ES-I3 (cell line): ENCODE measurements around the gene MEIS2.
"Not testable (repeated sequence)": the region's sequence is repeated elsewhere in the genome, so short reads cannot be mapped to it uniquely, and the experiment has no call there.

Experiments used
- H3K36me3 ChIP-seq: 2 replicates; pipeline ENCODE4 v1.6.1; 2013; ENCODE audit warnings: mild to moderate bottlenecking, low read length, control low read depth, moderate library complexity; ENCODE audit not compliant: insufficient read depth
- H3K4me1 ChIP-seq: 2 replicates; pipeline ENCODE4 v1.6.1; 2013; ENCODE audit warnings: mild to moderate bottlenecking, control low read depth, low read length; ENCODE audit not compliant: insufficient read depth
- H3K9ac ChIP-seq: 2 replicates; pipeline ENCODE4 v1.6.1; 2013; ENCODE audit warnings: low read depth, mild to moderate bottlenecking, low read length, moderate library complexity
- H3K9me3 ChIP-seq: 2 replicates; pipeline ENCODE4 v1.6.1; 2013; ENCODE audit warnings: mild to moderate bottlenecking, low read length, moderate library complexity; ENCODE audit not compliant: control insufficient read depth, insufficient read depth

Gene MEIS2

GRCh38 chr15:36996538-36997181, 103.7 kb downstream of the MEIS2 start:
- Histone ChIP-seq H3K36me3 (no peaks in the 10 kb centered on the region), H3K9ac (no peak overlapping the region), H3K4me1 (no peaks in the 10 kb centered on the region), H3K9me3 (no peaks in the 10 kb centered on the region)

GRCh38 chr15:36996121-36996520, 104.2 kb downstream of the MEIS2 start:
- Histone ChIP-seq H3K4me1 (no peaks in the 10 kb centered on the region), H3K9ac (no peak overlapping the region), H3K9me3 (no peaks in the 10 kb centered on the region), H3K36me3 (no peaks in the 10 kb centered on the region)

- Histone ChIP-seq H3K9me3 (no peaks in the 10 kb centered on the region), H3K4me1 (no peaks in the 10 kb centered on the region), H3K36me3 (no peaks in the 10 kb centered on the region), H3K9ac (no peak overlapping the region)
Observed at GRCh38 chr15:36994790-36995189, 105.6 kb downstream of the MEIS2 start.

- Histone ChIP-seq H3K36me3 (no peaks in the 10 kb centered on the region), H3K9ac (no peak overlapping the region), H3K9me3 (no peaks in the 10 kb centered on the region), H3K4me1 (no peaks in the 10 kb centered on the region)
Observed at GRCh38 chr15:36992454-36992853, 107.9 kb downstream of the MEIS2 start.

GRCh38 chr15:36988947-36989346, 111.4 kb downstream of the MEIS2 start:
- H3K9ac ChIP-seq: no peak overlapping the region
- H3K4me1 ChIP-seq: no peaks in the 10 kb centered on the region
- H3K9me3 ChIP-seq: no peaks in the 10 kb centered on the region
- no peaks in the 10 kb centered on the region for H3K36me3 ChIP-seq

- Histone ChIP-seq H3K9ac (no peak overlapping the region), H3K36me3 (no peaks in the 10 kb centered on the region), H3K9me3 (no peaks in the 10 kb centered on the region), H3K4me1 (no peaks in the 10 kb centered on the region)
Observed at GRCh38 chr15:36982430-36982829, 117.9 kb downstream of the MEIS2 start.

- not testable (repeated sequence) for H3K36me3 ChIP-seq, H3K9ac ChIP-seq, H3K9me3 ChIP-seq, H3K4me1 ChIP-seq
Observed at GRCh38 chr15:36980281-36980680, 120.1 kb downstream of the MEIS2 start.

GRCh38 chr15:36978625-36979024, 121.7 kb downstream of the MEIS2 start:
- no peaks in the 10 kb centered on the region for H3K4me1 ChIP-seq
- no peaks in the 10 kb centered on the region for H3K36me3 ChIP-seq
- H3K9ac ChIP-seq: no peak overlapping the region
- no peaks in the 10 kb centered on the region for H3K9me3 ChIP-seq

GRCh38 chr15:36978126-36978525, 122.2 kb downstream of the MEIS2 start:
- H3K9ac ChIP-seq: no peak overlapping the region
- H3K4me1 ChIP-seq: no peaks in the 10 kb centered on the region
- H3K36me3 ChIP-seq: no peaks in the 10 kb centered on the region
- H3K9me3 ChIP-seq: no peaks in the 10 kb centered on the region

- H3K36me3 ChIP-seq: no peaks in the 10 kb centered on the region
- no peak overlapping the region for H3K9ac ChIP-seq
- H3K4me1 ChIP-seq: no peaks in the 10 kb centered on the region
- no peaks in the 10 kb centered on the region for H3K9me3 ChIP-seq
Observed at GRCh38 chr15:36977659-36978058, 122.7 kb downstream of the MEIS2 start.

GRCh38 chr15:36972704-36973103, 127.6 kb downstream of the MEIS2 start:
- H3K9me3 ChIP-seq: no peaks in the 10 kb centered on the region
- no peak overlapping the region for H3K9ac ChIP-seq
- no peaks in the 10 kb centered on the region for H3K36me3 ChIP-seq
- H3K4me1 ChIP-seq: no peaks in the 10 kb centered on the region

GRCh38 chr15:36970522-36970921, 129.8 kb downstream of the MEIS2 start:
- Histone ChIP-seq H3K36me3 (no peaks in the 10 kb centered on the region), H3K9ac (no peak overlapping the region), H3K4me1 (no peaks in the 10 kb centered on the region), H3K9me3 (no peaks in the 10 kb centered on the region)

- Histone ChIP-seq H3K36me3 (no peaks in the 10 kb centered on the region), H3K9me3 (no peaks in the 10 kb centered on the region), H3K4me1 (no peaks in the 10 kb centered on the region), H3K9ac (no peak overlapping the region)
Observed at GRCh38 chr15:36967929-36968328, 132.4 kb downstream of the MEIS2 start.

GRCh38 chr15:36966708-36967107, 133.6 kb downstream of the MEIS2 start:
- no peak overlapping the region for H3K9ac ChIP-seq
- H3K4me1 ChIP-seq: no peaks in the 10 kb centered on the region
- H3K9me3 ChIP-seq: no peaks in the 10 kb centered on the region
- H3K36me3 ChIP-seq: no peaks in the 10 kb centered on the region

- H3K9me3 ChIP-seq: no peaks in the 10 kb centered on the region
- no peak overlapping the region for H3K9ac ChIP-seq
- H3K36me3 ChIP-seq: no peaks in the 10 kb centered on the region
- H3K4me1 ChIP-seq: no peaks in the 10 kb centered on the region
Observed at GRCh38 chr15:36965570-36966342, 134.6 kb downstream of the MEIS2 start.
